ENCODE results near the gene FAM107A. TPM values are rescaled to one million over a fixed set of nuclear protein-coding genes. Genes with fewer than 3 reads are reported as not detected.

Gene FAM107A
- total RNA-seq, 1 donor from 2014 or later = not detected

GRCh38 chr3:58568572-58569286 is 8.5 kb downstream of the FAM107A start:
- Histone ChIP-seq H3K9ac (ENCODE audit: low read length) (no peak overlapping the region), H3K27ac (ENCODE audit: low read depth, low read length) (no peak overlapping the region), H3K36me3 (ENCODE audit: insufficient read depth, low read length) (no peaks in the 10 kb centered on the region), H4K20me1 (ENCODE audit: insufficient read depth, low read length) (no peaks in the 10 kb centered on the region), H3K4me1 (ENCODE audit: insufficient read depth, low read length) (peaks cover 17% of the 10 kb centered on the region), H2AFZ (ENCODE audit: low read depth, low read length) (no peak overlapping the region), H3K4me3 (ENCODE audit: insufficient read depth, low read depth, low read length) (no peak overlapping the region), H3K4me2 (ENCODE audit: low read length) (no peak overlapping the region), H3K79me2 (ENCODE audit: insufficient read depth, low read length) (no peaks in the 10 kb centered on the region), H3K27me3 (ENCODE audit: insufficient read depth, low read length) (no peaks in the 10 kb centered on the region), H3K9me3 (ENCODE audit: insufficient read depth, low read depth, low read length) (no peaks in the 10 kb centered on the region)
- FAIRE-seq = no peak
- peaks cover 5% of the 10 kb centered on the region for H3K9me3 Mint-ChIP-seq (ENCODE audit: unreplicated experiment)
- no peak for TF ChIP-seq EZH2 (IDR thresholded peaks at IDR 0.05; ENCODE audit: insufficient read depth, low read length)
- TF ChIP-seq, protein P1, sequence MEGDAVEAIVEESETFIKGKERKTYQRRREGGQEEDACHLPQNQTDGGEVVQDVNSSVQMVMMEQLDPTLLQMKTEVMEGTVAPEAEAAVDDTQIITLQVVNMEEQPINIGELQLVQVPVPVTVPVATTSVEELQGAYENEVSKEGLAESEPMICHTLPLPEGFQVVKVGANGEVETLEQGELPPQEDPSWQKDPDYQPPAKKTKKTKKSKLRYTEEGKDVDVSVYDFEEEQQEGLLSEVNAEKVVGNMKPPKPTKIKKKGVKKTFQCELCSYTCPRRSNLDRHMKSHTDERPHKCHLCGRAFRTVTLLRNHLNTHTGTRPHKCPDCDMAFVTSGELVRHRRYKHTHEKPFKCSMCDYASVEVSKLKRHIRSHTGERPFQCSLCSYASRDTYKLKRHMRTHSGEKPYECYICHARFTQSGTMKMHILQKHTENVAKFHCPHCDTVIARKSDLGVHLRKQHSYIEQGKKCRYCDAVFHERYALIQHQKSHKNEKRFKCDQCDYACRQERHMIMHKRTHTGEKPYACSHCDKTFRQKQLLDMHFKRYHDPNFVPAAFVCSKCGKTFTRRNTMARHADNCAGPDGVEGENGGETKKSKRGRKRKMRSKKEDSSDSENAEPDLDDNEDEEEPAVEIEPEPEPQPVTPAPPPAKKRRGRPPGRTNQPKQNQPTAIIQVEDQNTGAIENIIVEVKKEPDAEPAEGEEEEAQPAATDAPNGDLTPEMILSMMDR (IDR thresholded peaks at IDR 0.05; ENCODE audit: insufficient read depth, low read depth, low read length) = peak; percentile 94
- peaks cover 21% of the 10 kb centered on the region for H3K4me1 Mint-ChIP-seq (ENCODE audit: low read depth, unreplicated experiment)
- no peak overlapping the region for H3K27ac Mint-ChIP-seq (ENCODE audit: unreplicated experiment)
- no peak overlapping the region for H3K4me3 Mint-ChIP-seq (ENCODE audit: unreplicated experiment)
- peaks cover 3% of the 10 kb centered on the region for H3K36me3 Mint-ChIP-seq (ENCODE audit: low read depth, unreplicated experiment)
- peaks cover 2% of the 10 kb centered on the region for H3K27me3 Mint-ChIP-seq (ENCODE audit: low read depth, unreplicated experiment)
- peak; percentile 16 for DNase-seq (ENCODE audit: low read depth)

- Mint-ChIP-seq H3K4me3 (ENCODE audit: unreplicated experiment) (no peak overlapping the region), H3K4me1 (ENCODE audit: low read depth, unreplicated experiment) (peaks cover 28% of the 10 kb centered on the region), H3K36me3 (ENCODE audit: low read depth, unreplicated experiment) (peaks cover 3% of the 10 kb centered on the region), H3K9me3 (ENCODE audit: unreplicated experiment) (peaks cover 2% of the 10 kb centered on the region), H3K27ac (ENCODE audit: unreplicated experiment) (no peak overlapping the region), H3K27me3 (ENCODE audit: low read depth, unreplicated experiment) (peaks cover 2% of the 10 kb centered on the region)
- DNase-seq (ENCODE audit: low read depth) = no peak
- no peak overlapping the region for H3K9ac ChIP-seq (ENCODE audit: low read length)
- H3K79me2 ChIP-seq (ENCODE audit: insufficient read depth, low read length) = no peaks in the 10 kb centered on the region
- no peaks in the 10 kb centered on the region for H3K27me3 ChIP-seq (ENCODE audit: insufficient read depth, low read length)
- H3K27ac ChIP-seq (ENCODE audit: low read depth, low read length) = no peak overlapping the region
- no peak overlapping the region for H2AFZ ChIP-seq (ENCODE audit: low read depth, low read length)
- no peak for TF ChIP-seq EZH2 (IDR thresholded peaks at IDR 0.05; ENCODE audit: insufficient read depth, low read length)
- TF ChIP-seq, protein P1 (IDR thresholded peaks at IDR 0.05; ENCODE audit: insufficient read depth, low read depth, low read length) = no peak
- no peak for FAIRE-seq
- no peaks in the 10 kb centered on the region for H3K9me3 ChIP-seq (ENCODE audit: insufficient read depth, low read depth, low read length)
- no peak overlapping the region for H3K4me2 ChIP-seq (ENCODE audit: low read length)
- no peaks in the 10 kb centered on the region for H3K36me3 ChIP-seq (ENCODE audit: insufficient read depth, low read length)
- peaks cover 21% of the 10 kb centered on the region for H3K4me1 ChIP-seq (ENCODE audit: insufficient read depth, low read length)
- H3K4me3 ChIP-seq (ENCODE audit: insufficient read depth, low read depth, low read length) = no peak overlapping the region
- H4K20me1 ChIP-seq (ENCODE audit: insufficient read depth, low read length) = no peaks in the 10 kb centered on the region
Observed at GRCh38 chr3:58567251-58567515, 10.0 kb downstream of the FAM107A start.

Measured in astrocyte (in vitro differentiated cells and primary cell).